ENCODE measurements around the gene GALNT13.

Gene GALNT13

DNA sequence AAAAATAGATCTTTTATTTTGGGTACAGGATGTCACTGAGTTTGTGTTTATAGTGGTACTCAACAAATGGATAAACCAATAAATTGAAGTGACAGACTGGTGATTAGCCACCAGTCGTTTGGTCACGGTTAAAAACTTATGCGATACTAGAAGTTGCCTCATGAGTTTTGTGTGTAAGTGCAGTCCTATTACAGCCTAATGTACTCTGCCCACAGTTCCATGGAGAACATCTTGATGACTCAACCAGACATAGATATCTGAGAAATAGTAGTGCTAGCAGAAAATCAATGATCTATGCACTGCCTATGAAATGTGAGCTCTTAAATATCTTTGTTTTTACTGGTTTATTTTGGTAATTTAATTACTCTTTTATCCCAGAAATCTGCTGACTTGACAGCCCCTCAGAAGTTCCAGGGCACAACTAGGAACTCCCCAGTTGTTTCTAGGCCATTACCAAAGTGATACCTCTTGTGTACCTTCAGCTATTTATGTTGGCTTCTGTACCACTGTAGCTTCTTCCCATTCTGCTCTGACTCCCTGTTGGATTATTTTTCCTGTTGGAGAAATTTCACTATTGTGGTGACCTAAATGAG lies 617.6 kb downstream of the GALNT13 start:
- Histone ChIP-seq H3K9ac (no peak overlapping the region), H3K4me2 (no peak overlapping the region), H4K20me1 (ENCODE audit: insufficient read depth) (no peaks in the 10 kb centered on the region), H3K79me2 (ENCODE audit: insufficient read depth, low read depth) (no peaks in the 10 kb centered on the region), H3K36me3 (ENCODE audit: insufficient read depth) (no peaks in the 10 kb centered on the region), H2AFZ (ENCODE audit: low read depth) (no peak overlapping the region), H3K4me3 (IDR thresholded peaks at IDR 0.05; ENCODE audit: insufficient read depth, low read depth, low read length) (no peak overlapping the region), H3K27me3 (ENCODE audit: insufficient read depth, low read depth) (no peaks in the 10 kb centered on the region), H3K4me1 (ENCODE audit: low read depth, poor library complexity, severe bottlenecking) (no peaks in the 10 kb centered on the region), H3K27ac (no peak overlapping the region)
- TF ChIP-seq, protein P1, sequence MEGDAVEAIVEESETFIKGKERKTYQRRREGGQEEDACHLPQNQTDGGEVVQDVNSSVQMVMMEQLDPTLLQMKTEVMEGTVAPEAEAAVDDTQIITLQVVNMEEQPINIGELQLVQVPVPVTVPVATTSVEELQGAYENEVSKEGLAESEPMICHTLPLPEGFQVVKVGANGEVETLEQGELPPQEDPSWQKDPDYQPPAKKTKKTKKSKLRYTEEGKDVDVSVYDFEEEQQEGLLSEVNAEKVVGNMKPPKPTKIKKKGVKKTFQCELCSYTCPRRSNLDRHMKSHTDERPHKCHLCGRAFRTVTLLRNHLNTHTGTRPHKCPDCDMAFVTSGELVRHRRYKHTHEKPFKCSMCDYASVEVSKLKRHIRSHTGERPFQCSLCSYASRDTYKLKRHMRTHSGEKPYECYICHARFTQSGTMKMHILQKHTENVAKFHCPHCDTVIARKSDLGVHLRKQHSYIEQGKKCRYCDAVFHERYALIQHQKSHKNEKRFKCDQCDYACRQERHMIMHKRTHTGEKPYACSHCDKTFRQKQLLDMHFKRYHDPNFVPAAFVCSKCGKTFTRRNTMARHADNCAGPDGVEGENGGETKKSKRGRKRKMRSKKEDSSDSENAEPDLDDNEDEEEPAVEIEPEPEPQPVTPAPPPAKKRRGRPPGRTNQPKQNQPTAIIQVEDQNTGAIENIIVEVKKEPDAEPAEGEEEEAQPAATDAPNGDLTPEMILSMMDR (conservative IDR thresholded peaks at IDR 0.05; ENCODE audit: low read depth, low read length) = no peak

DNA sequence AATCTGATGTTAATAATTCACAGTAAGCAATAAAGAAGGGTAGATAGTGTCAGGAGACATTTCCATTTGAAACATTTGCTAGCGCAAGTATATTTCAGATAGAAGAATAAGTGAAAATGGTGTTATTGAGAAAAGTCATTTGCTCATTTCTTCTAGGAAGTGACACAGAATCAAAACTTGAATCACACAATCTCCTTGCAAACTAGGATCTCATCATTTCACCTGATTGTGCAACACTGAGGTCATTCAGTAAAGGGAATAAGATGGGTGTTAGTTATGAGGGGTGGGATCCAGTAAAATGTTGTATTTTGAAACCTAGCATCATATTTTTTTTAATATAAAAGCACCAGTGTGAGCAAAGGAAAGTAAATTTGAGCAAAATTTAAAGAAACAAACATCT lies 618.8 kb downstream of the GALNT13 start:
- Histone ChIP-seq H3K36me3 (ENCODE audit: insufficient read depth) (no peaks in the 10 kb centered on the region), H4K20me1 (ENCODE audit: insufficient read depth) (no peaks in the 10 kb centered on the region), H3K79me2 (ENCODE audit: insufficient read depth, low read depth) (no peaks in the 10 kb centered on the region), H2AFZ (ENCODE audit: low read depth) (no peak overlapping the region), H3K27me3 (ENCODE audit: insufficient read depth, low read depth) (no peaks in the 10 kb centered on the region), H3K4me1 (ENCODE audit: low read depth, poor library complexity, severe bottlenecking) (no peaks in the 10 kb centered on the region), H3K27ac (no peak overlapping the region), H3K9ac (no peak overlapping the region), H3K4me3 (IDR thresholded peaks at IDR 0.05; ENCODE audit: insufficient read depth, low read depth, low read length) (no peak overlapping the region), H3K4me2 (no peak overlapping the region)
- TF ChIP-seq, protein P1 (conservative IDR thresholded peaks at IDR 0.05; ENCODE audit: low read depth, low read length) = no peak

DNA sequence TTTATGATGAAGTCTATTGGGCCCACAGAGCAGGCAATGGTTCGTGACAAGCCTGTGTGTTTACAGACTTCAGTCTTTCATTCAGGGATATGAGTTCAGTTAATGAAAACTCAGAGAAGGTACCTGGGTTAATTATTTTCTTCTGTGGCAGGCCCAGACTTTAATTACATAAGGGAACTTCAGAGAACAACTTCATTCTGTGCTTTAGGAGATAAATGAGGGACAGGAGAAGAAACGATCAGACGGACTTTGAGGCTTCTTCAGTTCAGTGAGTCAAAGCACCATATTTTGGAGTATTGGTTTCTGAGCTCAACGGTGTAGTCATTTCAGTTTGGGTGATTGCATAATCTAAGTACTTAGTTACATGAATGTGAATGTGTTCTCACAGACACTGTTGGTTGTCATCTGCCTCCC lies 623.7 kb downstream of the GALNT13 start:
- Histone ChIP-seq H3K36me3 (ENCODE audit: insufficient read depth) (no peaks in the 10 kb centered on the region), H3K9ac (no peak overlapping the region), H3K4me3 (IDR thresholded peaks at IDR 0.05; ENCODE audit: insufficient read depth, low read depth, low read length) (no peak overlapping the region), H3K27ac (no peak overlapping the region), H3K4me1 (ENCODE audit: low read depth, poor library complexity, severe bottlenecking) (no peaks in the 10 kb centered on the region), H3K79me2 (ENCODE audit: insufficient read depth, low read depth) (no peaks in the 10 kb centered on the region), H2AFZ (ENCODE audit: low read depth) (no peak overlapping the region), H3K4me2 (no peak overlapping the region), H4K20me1 (ENCODE audit: insufficient read depth) (no peaks in the 10 kb centered on the region), H3K27me3 (ENCODE audit: insufficient read depth, low read depth) (no peaks in the 10 kb centered on the region)
- TF ChIP-seq, protein P1 (conservative IDR thresholded peaks at IDR 0.05; ENCODE audit: low read depth, low read length) = no peak

DNA sequence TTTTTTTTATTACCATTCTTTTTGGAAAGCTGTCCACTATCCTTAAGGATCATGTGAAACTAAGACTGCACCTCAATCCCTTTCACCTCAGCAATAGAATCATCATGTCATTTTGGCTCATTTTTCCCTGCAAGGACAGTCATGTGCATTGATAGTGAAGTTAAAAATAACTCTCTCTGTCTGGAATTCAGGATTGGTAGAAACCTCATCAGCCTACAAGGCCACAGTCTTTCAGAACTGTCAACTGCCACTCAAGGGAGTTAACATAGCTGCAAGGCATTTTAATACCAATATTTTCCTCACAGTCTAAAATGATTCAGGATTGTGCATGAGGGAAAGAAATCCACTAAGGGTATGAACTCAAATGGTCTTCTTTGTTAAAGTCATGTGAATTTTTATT lies 625.3 kb downstream of the GALNT13 start:
- Histone ChIP-seq H2AFZ (ENCODE audit: low read depth) (no peak overlapping the region), H3K27me3 (ENCODE audit: insufficient read depth, low read depth) (no peaks in the 10 kb centered on the region), H4K20me1 (ENCODE audit: insufficient read depth) (no peaks in the 10 kb centered on the region), H3K36me3 (ENCODE audit: insufficient read depth) (no peaks in the 10 kb centered on the region), H3K4me2 (no peak overlapping the region), H3K27ac (no peak overlapping the region), H3K4me1 (ENCODE audit: low read depth, poor library complexity, severe bottlenecking) (no peaks in the 10 kb centered on the region), H3K4me3 (IDR thresholded peaks at IDR 0.05; ENCODE audit: insufficient read depth, low read depth, low read length) (no peak overlapping the region), H3K79me2 (ENCODE audit: insufficient read depth, low read depth) (no peaks in the 10 kb centered on the region), H3K9ac (no peak overlapping the region)
- TF ChIP-seq, protein P1 (conservative IDR thresholded peaks at IDR 0.05; ENCODE audit: low read depth, low read length) = no peak
